ENCODE results near the gene PLD1. TPM values are rescaled to one million over a fixed set of nuclear protein-coding genes. Genes with fewer than 3 reads are reported as not detected.

Gene PLD1
- total and polyA plus RNA-seq, 10 of the 15 experiments (the other 5 are each of a cell fraction or from before 2014, with no cell fraction given), result 2.9 to 108 (median 3.6) TPM

GRCh38 chr3:171803044-171803443, 7.2 kb downstream of the PLD1 start:
- BruUV-seq (replicated peaks), result TSS peak; percentile 82
- SMC1A ChIA-PET (ENCODE audit: uncharacterized antibody, unreplicated experiment), result interaction anchor here (1.0 to 7.3 kb wide), 15 partner anchors 8 to 336 kb away, joined by 3 to 151 read pairs (median 16); partner anchors contain the start of gene PLD1
- H3K4me2 ChIP-seq (ENCODE audit: control insufficient read depth, insufficient read depth), result no peak overlapping the region
- POLR2A ChIA-PET, result interaction anchor here (0.9 to 7.2 kb wide), 13 partner anchors 8 to 36 kb away, joined by 3 to 53 read pairs (median 14); partner anchors contain the start of gene PLD1
- intact Hi-C loops (cut with micrococcal nuclease; ENCODE audit: unreplicated experiment), result loop anchor here (10.0 kb wide), 2 partner anchors 338 to 448 kb away; partner anchors contain the start of gene TNIK
- peak overlapping the region; percentile 77 for H3K27ac ChIP-seq (ENCODE audit: control insufficient read depth, insufficient read depth)
- 20% methylated on average over 4 of the region's 4 CpGs for whole genome bisulfite sequencing (ENCODE audit: insufficient coverage, insufficient replicate concordance, low lambda C conversion rate, missing lambda C conversion rate)
- DNase-seq (ENCODE audit: low read depth, low spot score) (no peak), FAIRE-seq (no peak), ATAC-seq (no peak)
- TF ChIP-seq LARP7 (IDR thresholded peaks at IDR 0.05), result 0 out of 2 replicates have a peak, but pooled peaks have one; percentile 10
- no peak for TF ChIP-seq CREB1 (IDR thresholded peaks at IDR 0.05; ENCODE audit: low read depth)
- peaks cover 8% of the 10 kb centered on the region; the same call in 1 of the 2 replicates for H3K4me1 ChIP-seq (ENCODE audit: control insufficient read depth, insufficient read depth, low read length)
- in situ Hi-C loops (cut with MboI), result no loop called here
- no peak overlapping the region for H2AFZ ChIP-seq (ENCODE audit: control insufficient read depth, low read depth, low read length)
- H3K4me3 ChIP-seq, result no peak overlapping the region
- CTCF ChIA-PET, result interaction anchor here (0.9 to 6.9 kb wide), 9 partner anchors 8 to 530 kb away, joined by 3 to 76 read pairs (median 12); partner anchors contain the start of gene PLD1
- peaks cover 17% of the 10 kb centered on the region for H3K79me2 ChIP-seq (ENCODE audit: control insufficient read depth, insufficient read depth, low read length)
- no peaks in the 10 kb centered on the region for H4K20me1 ChIP-seq (ENCODE audit: control insufficient read depth, insufficient read depth)
- no peaks in the 10 kb centered on the region; the same call in 2 of the 3 replicates for H3K9me3 ChIP-seq (replicated peaks; ENCODE audit: control insufficient read depth, insufficient read depth, low read length)
- H3K27me3 ChIP-seq (replicated peaks in 1 of 2; ENCODE audit: control insufficient read depth in 2 of 2, insufficient read depth in 2 of 2, low read length in 1 of 2), result no peaks in the 10 kb centered on the region
- no peak overlapping the region; the same call in 1 of the 2 replicates for H3K9ac ChIP-seq (ENCODE audit: control insufficient read depth, insufficient read depth, low read length)
- H3K36me3 ChIP-seq (ENCODE audit: control insufficient read depth in 2 of 2, insufficient read depth in 2 of 2, low read length in 1 of 2), result no peaks in the 10 kb centered on the region
- RAD21 ChIA-PET (ENCODE audit: unreplicated experiment), result interaction anchor here (1.2 to 7.3 kb wide), 11 partner anchors 8 to 45 kb away, joined by 4 to 117 read pairs (median 13); partner anchors contain the start of gene PLD1

DNA sequence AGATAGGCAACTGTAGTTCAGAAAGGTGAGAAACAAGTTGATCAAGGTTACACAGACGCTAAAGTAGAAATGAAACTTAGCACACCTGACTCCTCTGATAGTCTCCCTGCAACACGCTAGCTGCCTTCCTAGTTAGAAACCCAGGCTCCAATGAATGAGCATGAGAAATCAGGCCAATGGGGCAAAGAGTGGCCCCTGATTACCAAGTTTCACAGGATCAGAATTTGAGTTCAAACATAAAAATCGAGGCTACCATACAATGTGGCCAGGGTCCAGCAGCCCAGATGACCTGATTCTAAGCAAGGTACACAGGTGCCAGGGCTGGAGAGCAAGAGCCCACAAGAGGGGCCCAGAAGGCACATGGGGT, 7.7 kb downstream of the PLD1 start:
- Histone ChIP-seq H2AFZ (ENCODE audit: control insufficient read depth, low read depth, low read length) (peak overlapping the region; percentile 39), H3K79me2 (ENCODE audit: control insufficient read depth, insufficient read depth, low read length) (peaks cover 14% of the 10 kb centered on the region), H3K4me2 (ENCODE audit: control insufficient read depth, insufficient read depth) (peak overlapping the region; percentile 60), H3K4me1 (ENCODE audit: control insufficient read depth, insufficient read depth, low read length) (peaks cover 8% of the 10 kb centered on the region; the same call in 1 of the 2 replicates), H3K9me3 (replicated peaks; ENCODE audit: control insufficient read depth, insufficient read depth, low read length) (no peaks in the 10 kb centered on the region; the same call in 2 of the 3 replicates), H3K9ac (ENCODE audit: control insufficient read depth, insufficient read depth, low read length) (peak overlapping the region; percentile 44; the same call in 1 of the 2 replicates), H3K27me3 (replicated peaks in 1 of 2; ENCODE audit: control insufficient read depth in 2 of 2, insufficient read depth in 2 of 2, low read length in 1 of 2) (no peaks in the 10 kb centered on the region), H4K20me1 (ENCODE audit: control insufficient read depth, insufficient read depth) (no peaks in the 10 kb centered on the region), H3K36me3 (ENCODE audit: control insufficient read depth in 2 of 2, insufficient read depth in 2 of 2, low read length in 1 of 2) (no peaks in the 10 kb centered on the region), H3K4me3 (no peak overlapping the region), H3K27ac (ENCODE audit: control insufficient read depth, insufficient read depth) (peak overlapping the region; percentile 77)
- peak; percentile 70 for DNase-seq (ENCODE audit: low read depth, low spot score)
- POLR2A ChIA-PET, result interaction anchor here (1.0 to 7.2 kb wide), 10 partner anchors 8 to 36 kb away, joined by 3 to 53 read pairs (median 18); partner anchors contain the start of gene PLD1
- RAD21 ChIA-PET (ENCODE audit: unreplicated experiment), result interaction anchor here (0.9 to 7.3 kb wide), 12 partner anchors 9 to 343 kb away, joined by 3 to 117 read pairs (median 11); partner anchors contain the start of gene PLD1
- SMC1A ChIA-PET (ENCODE audit: uncharacterized antibody, unreplicated experiment), result interaction anchor here (1.0 to 7.3 kb wide), 17 partner anchors 8 to 337 kb away, joined by 3 to 151 read pairs (median 12); partner anchors contain the start of gene PLD1
- 44% methylated on average over 3 of the region's 3 CpGs for WGBS (ENCODE audit: insufficient coverage, insufficient replicate concordance, low lambda C conversion rate, missing lambda C conversion rate)
- intact Hi-C loops (cut with micrococcal nuclease; ENCODE audit: unreplicated experiment) (loop anchor here (1.0 to 10.0 kb wide), 3 partner anchors 28 to 448 kb away; partner anchors contain the start of gene TNIK), in situ Hi-C loops (cut with MboI) (no loop called here)
- no TSS peak for BruUV-seq (replicated peaks)
- FAIRE-seq, result no peak
- CTCF ChIA-PET, result interaction anchor here (0.9 to 6.9 kb wide), 12 partner anchors 9 to 530 kb away, joined by 3 to 76 read pairs (median 8); partner anchors contain the start of gene PLD1
- ATAC-seq, result peak; percentile 63
- no peak for TF ChIP-seq ZNF622 (IDR thresholded peaks at IDR 0.05)
- TF ChIP-seq SMAD1 (IDR thresholded peaks at IDR 0.05; ENCODE audit: low read depth, partially characterized antibody), result peak; percentile 93
- no peak for TF ChIP-seq CBX3 (IDR thresholded peaks at IDR 0.05; ENCODE audit: borderline replicate concordance, low read depth)
- no peak for TF ChIP-seq STAT1 (conservative IDR thresholded peaks at IDR 0.05)
- peak; percentile 72 for TF ChIP-seq RAD51 (IDR thresholded peaks at IDR 0.05)
- no peak; a peak in 1 of 4 replicates for TF ChIP-seq EP300 (IDR thresholded peaks at IDR 0.05; ENCODE audit: borderline replicate concordance in 1 of 2, control insufficient read depth in 1 of 2, low read depth in 2 of 2, low read length in 2 of 2)
- no peak for TF ChIP-seq ZNF274 (IDR thresholded peaks at IDR 0.05; ENCODE audit: insufficient read depth, insufficient read length)
- TF ChIP-seq BHLHE40 (IDR thresholded peaks at IDR 0.05; ENCODE audit: borderline replicate concordance in 1 of 2, low read depth in 2 of 2, low read length in 1 of 2), result peak in 1 of 2 experiments; percentile 30; a peak in 1 of 4 replicates
- TF ChIP-seq POU2F2 (IDR thresholded peaks at IDR 0.05; ENCODE audit: borderline replicate concordance, low read depth, low read length), result no peak
- TF ChIP-seq NR2F1 (conservative IDR thresholded peaks at IDR 0.05), result peak; percentile 41

Measured in GM12878 (cell line).